Measurements from ENCODE around the gene ROR1.

ROR1 gene

DNA sequence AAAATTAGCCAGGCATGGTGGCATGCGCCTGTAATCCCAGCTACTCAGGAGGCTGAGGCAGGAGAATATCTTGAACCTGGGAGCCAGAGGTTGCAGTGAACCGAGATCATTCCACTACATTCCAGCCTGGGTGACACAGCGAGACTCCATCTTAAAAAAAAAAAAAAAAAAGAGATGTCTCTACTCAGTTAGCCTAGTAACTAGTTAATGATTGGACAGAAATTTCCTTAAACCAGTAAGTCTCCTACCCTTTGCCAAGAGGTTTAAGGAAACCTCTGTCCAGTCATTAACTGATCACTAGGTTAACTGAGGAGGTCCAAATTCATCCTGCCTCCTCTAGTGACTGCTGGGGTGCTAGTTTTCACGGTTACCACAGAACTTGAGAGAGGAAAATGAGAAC is 285.7 kb downstream of the ROR1 start:
- no peak for TF ChIP-seq RARB (CRISPR knock-in tag; IDR thresholded peaks at IDR 0.05)
- TF ChIP-seq, protein P1, sequence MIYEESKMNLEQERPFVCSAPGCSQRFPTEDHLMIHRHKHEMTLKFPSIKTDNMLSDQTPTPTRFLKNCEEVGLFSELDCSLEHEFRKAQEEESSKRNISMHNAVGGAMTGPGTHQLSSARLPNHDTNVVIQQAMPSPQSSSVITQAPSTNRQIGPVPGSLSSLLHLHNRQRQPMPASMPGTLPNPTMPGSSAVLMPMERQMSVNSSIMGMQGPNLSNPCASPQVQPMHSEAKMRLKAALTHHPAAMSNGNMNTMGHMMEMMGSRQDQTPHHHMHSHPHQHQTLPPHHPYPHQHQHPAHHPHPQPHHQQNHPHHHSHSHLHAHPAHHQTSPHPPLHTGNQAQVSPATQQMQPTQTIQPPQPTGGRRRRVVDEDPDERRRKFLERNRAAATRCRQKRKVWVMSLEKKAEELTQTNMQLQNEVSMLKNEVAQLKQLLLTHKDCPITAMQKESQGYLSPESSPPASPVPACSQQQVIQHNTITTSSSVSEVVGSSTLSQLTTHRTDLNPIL (CRISPR knock-in tag; IDR thresholded peaks at IDR 0.05; ENCODE audit: low read depth), result no peak
- no peak for TF ChIP-seq ESRRG (CRISPR knock-in tag; IDR thresholded peaks at IDR 0.05)
- no peak for TF ChIP-seq ZNF565 (CRISPR knock-in tag; conservative IDR thresholded peaks at IDR 0.05; ENCODE audit: low read depth)
- TF ChIP-seq ARNTL (CRISPR knock-in tag; IDR thresholded peaks at IDR 0.05; ENCODE audit: borderline replicate concordance, low read depth), result no peak
- TF ChIP-seq, protein P2, sequence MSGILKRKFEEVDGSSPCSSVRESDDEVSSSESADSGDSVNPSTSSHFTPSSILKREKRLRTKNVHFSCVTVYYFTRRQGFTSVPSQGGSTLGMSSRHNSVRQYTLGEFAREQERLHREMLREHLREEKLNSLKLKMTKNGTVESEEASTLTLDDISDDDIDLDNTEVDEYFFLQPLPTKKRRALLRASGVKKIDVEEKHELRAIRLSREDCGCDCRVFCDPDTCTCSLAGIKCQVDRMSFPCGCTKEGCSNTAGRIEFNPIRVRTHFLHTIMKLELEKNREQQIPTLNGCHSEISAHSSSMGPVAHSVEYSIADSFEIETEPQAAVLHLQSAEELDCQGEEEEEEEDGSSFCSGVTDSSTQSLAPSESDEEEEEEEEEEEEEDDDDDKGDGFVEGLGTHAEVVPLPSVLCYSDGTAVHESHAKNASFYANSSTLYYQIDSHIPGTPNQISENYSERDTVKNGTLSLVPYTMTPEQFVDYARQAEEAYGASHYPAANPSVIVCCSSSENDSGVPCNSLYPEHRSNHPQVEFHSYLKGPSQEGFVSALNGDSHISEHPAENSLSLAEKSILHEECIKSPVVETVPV (CRISPR knock-in tag; IDR thresholded peaks at IDR 0.05), result no peak
- TF ChIP-seq ZFP30 (CRISPR knock-in tag; IDR thresholded peaks at IDR 0.05), result no peak
- no peak for TF ChIP-seq ISL1 (CRISPR knock-in tag; IDR thresholded peaks at IDR 0.05)
- no peak for TF ChIP-seq ZFP3 (CRISPR knock-in tag; IDR thresholded peaks at IDR 0.05)
- TF ChIP-seq ZNF70 (CRISPR knock-in tag; IDR thresholded peaks at IDR 0.05), result no peak
- no peak for TF ChIP-seq TOX (CRISPR knock-in tag; IDR thresholded peaks at IDR 0.05; ENCODE audit: borderline replicate concordance)
- no peak for TF ChIP-seq TCF4 (CRISPR knock-in tag; IDR thresholded peaks at IDR 0.05; ENCODE audit: borderline replicate concordance)
- no peak for TF ChIP-seq SNAI2 (CRISPR knock-in tag; IDR thresholded peaks at IDR 0.05)
- TF ChIP-seq, protein P3, sequence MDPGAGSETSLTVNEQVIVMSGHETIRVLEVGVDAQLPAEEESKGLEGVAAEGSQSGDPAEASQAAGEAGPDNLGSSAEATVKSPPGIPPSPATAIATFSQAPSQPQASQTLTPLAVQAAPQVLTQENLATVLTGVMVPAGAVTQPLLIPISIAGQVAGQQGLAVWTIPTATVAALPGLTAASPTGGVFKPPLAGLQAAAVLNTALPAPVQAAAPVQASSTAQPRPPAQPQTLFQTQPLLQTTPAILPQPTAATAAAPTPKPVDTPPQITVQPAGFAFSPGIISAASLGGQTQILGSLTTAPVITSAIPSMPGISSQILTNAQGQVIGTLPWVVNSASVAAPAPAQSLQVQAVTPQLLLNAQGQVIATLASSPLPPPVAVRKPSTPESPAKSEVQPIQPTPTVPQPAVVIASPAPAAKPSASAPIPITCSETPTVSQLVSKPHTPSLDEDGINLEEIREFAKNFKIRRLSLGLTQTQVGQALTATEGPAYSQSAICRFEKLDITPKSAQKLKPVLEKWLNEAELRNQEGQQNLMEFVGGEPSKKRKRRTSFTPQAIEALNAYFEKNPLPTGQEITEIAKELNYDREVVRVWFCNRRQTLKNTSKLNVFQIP (CRISPR knock-in tag; IDR thresholded peaks at IDR 0.05; ENCODE audit: borderline replicate concordance, low read depth), result no peak
- TF ChIP-seq PPARA (CRISPR knock-in tag; IDR thresholded peaks at IDR 0.05; ENCODE audit: borderline replicate concordance), result no peak
- TF ChIP-seq, protein P4, sequence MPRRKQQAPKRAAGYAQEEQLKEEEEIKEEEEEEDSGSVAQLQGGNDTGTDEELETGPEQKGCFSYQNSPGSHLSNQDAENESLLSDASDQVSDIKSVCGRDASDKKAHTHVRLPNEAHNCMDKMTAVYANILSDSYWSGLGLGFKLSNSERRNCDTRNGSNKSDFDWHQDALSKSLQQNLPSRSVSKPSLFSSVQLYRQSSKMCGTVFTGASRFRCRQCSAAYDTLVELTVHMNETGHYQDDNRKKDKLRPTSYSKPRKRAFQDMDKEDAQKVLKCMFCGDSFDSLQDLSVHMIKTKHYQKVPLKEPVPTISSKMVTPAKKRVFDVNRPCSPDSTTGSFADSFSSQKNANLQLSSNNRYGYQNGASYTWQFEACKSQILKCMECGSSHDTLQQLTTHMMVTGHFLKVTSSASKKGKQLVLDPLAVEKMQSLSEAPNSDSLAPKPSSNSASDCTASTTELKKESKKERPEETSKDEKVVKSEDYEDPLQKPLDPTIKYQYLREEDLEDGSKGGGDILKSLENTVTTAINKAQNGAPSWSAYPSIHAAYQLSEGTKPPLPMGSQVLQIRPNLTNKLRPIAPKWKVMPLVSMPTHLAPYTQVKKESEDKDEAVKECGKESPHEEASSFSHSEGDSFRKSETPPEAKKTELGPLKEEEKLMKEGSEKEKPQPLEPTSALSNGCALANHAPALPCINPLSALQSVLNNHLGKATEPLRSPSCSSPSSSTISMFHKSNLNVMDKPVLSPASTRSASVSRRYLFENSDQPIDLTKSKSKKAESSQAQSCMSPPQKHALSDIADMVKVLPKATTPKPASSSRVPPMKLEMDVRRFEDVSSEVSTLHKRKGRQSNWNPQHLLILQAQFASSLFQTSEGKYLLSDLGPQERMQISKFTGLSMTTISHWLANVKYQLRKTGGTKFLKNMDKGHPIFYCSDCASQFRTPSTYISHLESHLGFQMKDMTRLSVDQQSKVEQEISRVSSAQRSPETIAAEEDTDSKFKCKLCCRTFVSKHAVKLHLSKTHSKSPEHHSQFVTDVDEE (CRISPR knock-in tag; IDR thresholded peaks at IDR 0.05), result no peak
- no peak for TF ChIP-seq BACH2 (CRISPR knock-in tag; IDR thresholded peaks at IDR 0.05; ENCODE audit: borderline replicate concordance)
- TF ChIP-seq ZNF8 (CRISPR knock-in tag; IDR thresholded peaks at IDR 0.05), result no peak
- no peak for ATAC-seq

DNA sequence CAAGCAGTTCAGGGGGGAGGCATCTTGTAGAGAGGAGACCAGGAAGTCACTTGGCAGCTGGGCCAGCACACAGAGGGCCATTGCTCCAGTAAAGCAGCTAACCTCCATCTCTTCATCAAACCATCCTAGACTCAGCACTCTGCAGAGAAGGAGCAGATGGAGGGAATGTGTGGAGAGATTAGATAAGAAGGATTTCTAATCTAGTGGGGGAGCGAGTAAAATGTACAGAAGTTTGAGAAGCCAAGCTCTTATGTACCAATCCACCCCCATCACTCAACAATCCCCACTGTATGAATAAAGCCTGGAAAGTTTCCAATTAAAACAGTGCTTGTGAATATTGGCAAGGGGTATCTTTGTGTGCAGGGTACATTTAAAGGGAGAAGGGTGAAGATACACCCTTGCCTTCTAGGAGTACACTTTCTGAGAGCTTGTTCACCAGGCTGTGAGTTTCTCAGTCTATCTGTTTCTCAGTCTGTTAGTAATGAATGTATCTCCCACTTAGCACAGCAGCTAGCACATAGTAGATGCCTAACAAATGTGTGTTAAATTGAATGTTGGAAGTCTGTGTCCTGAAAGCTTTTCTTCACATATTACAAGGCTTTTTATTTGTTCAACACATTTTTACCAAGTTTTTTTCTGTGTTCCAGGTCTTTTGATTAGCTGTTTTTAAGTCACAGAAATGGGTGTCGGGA is 286.9 kb downstream of the ROR1 start:
- TF ChIP-seq, protein P3 (CRISPR knock-in tag; IDR thresholded peaks at IDR 0.05; ENCODE audit: borderline replicate concordance, low read depth), result no peak
- TF ChIP-seq, protein P2 (CRISPR knock-in tag; IDR thresholded peaks at IDR 0.05), result no peak
- TF ChIP-seq PPARA (CRISPR knock-in tag; IDR thresholded peaks at IDR 0.05; ENCODE audit: borderline replicate concordance) (no peak), TOX (CRISPR knock-in tag; IDR thresholded peaks at IDR 0.05; ENCODE audit: borderline replicate concordance) (no peak)
- ATAC-seq, result no peak

Data from SK-N-SH treated with all-trans-retinoic acid at 6 μM for 48 hours (cell line).